Measurements from ENCODE around the gene ANXA5.

DNA sequence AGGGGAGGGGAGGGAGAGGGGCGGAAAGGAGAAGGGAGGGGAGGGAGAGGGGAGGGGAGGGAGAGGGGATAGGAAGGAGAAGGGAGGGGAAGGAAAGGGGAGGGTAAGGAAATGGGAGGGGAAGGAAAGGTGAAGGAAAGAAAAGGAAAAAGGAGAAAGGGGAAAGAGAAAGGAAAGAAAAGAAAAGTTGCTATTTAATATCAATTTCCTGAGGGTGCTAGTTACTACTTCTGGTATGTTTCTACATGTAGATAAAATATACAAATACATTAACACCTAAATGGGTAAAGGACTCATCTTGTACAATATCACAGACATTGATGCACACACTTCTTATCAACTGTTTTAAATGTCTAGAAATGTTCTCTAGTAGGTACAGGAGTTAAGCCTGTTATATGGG is 22.6 kb downstream of the ANXA5 start:
- no peak for TF ChIP-seq ZNF114 (CRISPR knock-in tag; IDR thresholded peaks at IDR 0.05)
- no peak for TF ChIP-seq EZH2phosphoT487 (IDR thresholded peaks at IDR 0.05; ENCODE audit: unreplicated experiment)
- TF ChIP-seq, protein P1, sequence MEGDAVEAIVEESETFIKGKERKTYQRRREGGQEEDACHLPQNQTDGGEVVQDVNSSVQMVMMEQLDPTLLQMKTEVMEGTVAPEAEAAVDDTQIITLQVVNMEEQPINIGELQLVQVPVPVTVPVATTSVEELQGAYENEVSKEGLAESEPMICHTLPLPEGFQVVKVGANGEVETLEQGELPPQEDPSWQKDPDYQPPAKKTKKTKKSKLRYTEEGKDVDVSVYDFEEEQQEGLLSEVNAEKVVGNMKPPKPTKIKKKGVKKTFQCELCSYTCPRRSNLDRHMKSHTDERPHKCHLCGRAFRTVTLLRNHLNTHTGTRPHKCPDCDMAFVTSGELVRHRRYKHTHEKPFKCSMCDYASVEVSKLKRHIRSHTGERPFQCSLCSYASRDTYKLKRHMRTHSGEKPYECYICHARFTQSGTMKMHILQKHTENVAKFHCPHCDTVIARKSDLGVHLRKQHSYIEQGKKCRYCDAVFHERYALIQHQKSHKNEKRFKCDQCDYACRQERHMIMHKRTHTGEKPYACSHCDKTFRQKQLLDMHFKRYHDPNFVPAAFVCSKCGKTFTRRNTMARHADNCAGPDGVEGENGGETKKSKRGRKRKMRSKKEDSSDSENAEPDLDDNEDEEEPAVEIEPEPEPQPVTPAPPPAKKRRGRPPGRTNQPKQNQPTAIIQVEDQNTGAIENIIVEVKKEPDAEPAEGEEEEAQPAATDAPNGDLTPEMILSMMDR (conservative IDR thresholded peaks at IDR 0.05; ENCODE audit: low read depth in 2 of 2): no peak
- no peak for TF ChIP-seq POLR2AphosphoS5 (IDR thresholded peaks at IDR 0.05; ENCODE audit: low read depth)
- no peak for TF ChIP-seq EZH2 (IDR thresholded peaks at IDR 0.05; ENCODE audit: low read depth, unreplicated experiment)
